ENCODE data around the gene TANK.
"Not testable (repeated sequence)": the region's sequence is repeated elsewhere in the genome, so short reads cannot be mapped to it uniquely, and the experiment has no call there.

Gene TANK

GRCh38 chr2:161170377-161170776 lies 10.1 kb downstream of the TANK start:
- no peak for DNase-seq

DNA sequence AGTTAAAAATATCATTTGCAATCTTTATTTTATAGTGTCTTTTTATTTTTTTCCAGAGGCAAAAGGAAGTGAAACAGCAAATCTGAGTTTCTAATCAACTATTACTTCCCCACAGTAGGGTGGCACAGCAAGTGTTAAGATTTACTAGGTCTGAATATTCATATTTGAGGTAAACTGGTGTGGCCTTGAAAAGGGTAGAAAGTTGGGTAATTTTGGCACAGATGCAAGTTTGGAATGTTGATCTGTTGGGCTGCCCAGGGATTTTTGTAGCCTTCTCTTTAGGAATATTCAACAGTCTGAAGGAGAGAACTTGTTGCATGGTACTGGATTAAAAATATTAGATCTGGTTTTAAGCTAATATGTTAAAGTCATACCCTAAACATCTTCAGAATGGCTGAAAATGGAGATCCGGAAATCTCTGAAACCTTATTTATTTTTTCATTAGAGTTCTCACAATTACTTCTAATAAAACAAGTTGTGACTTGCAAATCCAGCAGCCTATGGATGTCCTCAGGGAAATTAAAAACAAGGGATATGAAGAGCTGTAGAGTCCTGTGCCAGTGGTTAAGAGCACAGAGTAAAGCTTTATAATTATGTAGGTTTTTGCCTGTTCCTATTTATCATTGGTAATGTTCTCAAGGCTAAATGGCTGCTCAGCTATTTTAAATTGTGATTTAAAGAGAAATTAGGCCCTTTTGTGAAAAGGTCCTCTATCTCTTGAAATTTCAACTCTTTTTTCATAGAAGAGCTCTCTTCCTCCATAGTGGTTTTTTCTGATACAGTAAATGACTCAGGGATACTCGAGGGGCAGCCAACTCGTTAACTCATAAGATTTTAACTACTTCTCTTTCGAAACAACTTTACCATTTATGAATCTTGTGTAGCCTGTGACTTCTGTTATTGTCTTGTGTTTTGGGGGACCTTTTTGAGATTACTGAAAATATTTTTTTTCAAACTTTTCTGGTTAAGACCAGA lies 11.0 kb downstream of the TANK start:
- DNase-seq, result no peak

GRCh38 chr2:161172901-161173540 lies 12.8 kb downstream of the TANK start:
- no peak for DNase-seq

- no peak for DNase-seq
These were observed 13.4 kb downstream of the TANK start for GRCh38 chr2:161173541-161174194.

- DNase-seq, result no peak
These were observed 17.7 kb downstream of the TANK start for GRCh38 chr2:161177969-161178368.

DNA sequence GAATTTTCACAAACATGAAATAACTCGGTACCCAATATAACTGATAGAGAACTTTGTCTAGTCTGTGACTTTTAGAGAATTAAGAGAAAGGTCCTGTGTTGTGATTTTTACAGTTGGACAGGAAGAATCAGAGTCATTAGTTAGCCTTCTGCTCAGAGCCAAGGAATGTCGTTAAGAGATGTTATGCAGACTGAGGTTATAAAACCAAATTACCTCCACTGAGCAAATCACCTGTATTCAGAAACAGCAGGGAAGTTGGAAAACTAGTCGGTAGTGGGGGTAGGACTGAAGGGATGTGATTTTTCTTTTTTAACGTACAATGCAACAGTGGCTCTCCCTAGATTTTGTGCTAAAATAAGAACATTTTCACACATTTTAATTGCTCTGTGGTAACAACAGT lies 18.5 kb downstream of the TANK start:
- DNase-seq, result no peak

GRCh38 chr2:161190050-161190449 lies 29.8 kb downstream of the TANK start:
- no peak for DNase-seq

- not testable (repeated sequence) for DNase-seq
These were observed 35.4 kb downstream of the TANK start for GRCh38 chr2:161195602-161196001.

DNA sequence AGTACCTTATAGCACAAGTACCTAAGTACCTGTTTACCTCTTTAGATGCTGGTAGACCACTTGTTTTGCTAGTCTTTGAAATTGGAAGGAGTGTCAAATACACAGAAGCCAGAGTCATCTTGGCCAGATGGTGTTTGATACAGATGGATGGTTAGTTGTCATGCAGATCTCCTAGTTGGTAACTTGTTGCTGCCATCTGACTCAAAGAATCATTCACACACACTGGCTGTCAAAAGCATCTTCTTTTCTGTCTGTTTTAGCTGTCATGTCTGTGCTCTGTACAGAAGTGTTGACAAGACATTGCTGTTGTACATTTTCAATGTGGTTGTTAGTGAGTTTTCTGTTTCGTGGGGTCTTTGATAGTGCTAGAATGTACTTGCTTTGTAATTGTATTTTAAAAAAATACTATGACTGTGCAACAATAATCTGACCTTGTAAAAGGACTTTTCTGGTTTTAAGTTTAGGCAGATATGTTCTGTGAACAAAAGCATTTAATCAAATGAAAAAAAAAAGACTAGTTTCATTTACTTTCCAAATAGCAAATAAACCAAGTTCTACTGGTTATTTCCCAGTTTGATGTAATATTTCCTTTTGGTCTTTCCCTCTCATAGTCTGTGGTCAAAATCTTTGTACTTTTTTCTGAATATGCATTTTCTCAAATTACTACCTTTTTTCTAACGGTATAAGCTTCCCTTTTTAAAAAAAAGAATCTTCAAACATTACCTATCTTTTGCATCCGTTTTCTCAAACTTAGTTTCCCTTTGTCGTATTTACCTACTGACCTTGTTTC lies 39.9 kb downstream of the TANK start:
- no peak for DNase-seq

GRCh38 chr2:161204846-161205245 lies 44.6 kb downstream of the TANK start:
- no peak for DNase-seq

DNA sequence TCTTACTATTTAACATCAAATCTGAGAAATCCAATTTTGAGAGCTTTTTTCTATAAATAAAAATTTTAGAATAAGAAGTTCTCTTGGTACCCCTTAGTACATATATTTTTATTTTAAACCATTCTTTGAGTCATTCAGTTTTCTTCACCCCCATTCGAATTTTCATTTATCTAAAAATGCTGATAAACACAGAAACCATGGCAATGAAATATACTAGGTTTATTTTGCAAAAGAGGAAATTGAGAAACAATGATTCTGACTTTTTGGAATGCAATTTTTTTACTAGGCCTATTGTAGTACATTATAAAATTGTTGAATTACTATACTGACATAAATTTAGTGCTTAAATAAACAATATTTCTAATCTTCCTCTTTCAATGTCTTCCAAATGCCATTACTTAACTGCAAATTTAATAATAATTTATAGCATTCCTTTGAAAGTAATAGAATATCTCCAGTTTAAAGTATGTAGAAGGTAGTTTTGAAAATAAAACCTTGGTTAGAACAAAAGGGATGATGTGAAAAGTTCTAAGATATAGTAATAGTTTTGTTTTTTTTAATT lies 46.3 kb downstream of the TANK start:
- no peak for DNase-seq

DNA sequence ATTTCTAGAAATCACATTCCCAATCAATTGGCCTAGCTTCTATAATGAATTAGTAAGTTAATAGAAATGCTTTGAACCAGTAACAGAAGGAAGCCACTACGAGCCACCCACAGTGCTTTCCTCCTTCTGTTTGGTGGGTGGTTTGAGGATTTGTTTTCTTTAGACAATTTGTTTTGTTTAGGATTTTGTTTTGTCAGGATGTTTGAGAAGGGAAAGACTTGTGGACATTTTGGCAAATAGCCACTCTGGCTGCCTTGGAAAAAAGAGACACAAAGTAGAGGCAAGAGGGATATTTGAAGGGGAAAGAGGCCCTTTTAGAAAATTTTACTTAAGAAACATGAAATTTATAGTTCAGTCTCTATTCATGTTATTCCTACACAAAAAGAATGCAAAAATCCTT lies 47.7 kb downstream of the TANK start:
- no peak for DNase-seq

DNA sequence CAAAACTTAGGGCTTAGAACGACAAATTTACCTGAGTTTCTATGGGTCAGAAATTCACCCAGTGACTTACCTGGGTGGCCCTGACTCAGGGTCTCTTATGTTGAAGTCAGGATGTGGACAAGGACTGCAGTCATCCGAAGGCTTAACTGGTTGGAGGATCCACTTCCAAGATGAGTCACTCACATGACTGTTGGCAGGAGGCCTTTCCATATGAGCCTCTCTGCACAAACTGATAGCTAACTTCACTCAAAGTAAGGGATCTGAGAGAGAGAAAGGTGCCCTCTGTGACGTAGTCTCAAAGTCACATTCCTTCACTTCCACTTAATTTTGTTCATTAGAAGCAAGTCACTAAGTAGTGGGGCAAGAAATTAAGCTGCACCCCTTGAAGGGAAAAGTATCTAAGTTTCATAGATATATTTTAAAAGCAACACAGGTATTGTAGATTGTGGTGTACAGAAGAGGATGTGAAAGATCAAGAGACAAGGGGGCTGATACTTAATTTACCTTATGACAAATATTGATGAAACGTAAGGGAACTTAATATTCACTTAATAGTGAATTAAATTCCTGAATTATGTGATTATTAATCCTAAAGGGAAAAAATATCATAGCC lies 48.4 kb downstream of the TANK start:
- no peak for DNase-seq

- DNase-seq, result no peak
These were observed 49.7 kb downstream of the TANK start for GRCh38 chr2:161209902-161210301.

DNA sequence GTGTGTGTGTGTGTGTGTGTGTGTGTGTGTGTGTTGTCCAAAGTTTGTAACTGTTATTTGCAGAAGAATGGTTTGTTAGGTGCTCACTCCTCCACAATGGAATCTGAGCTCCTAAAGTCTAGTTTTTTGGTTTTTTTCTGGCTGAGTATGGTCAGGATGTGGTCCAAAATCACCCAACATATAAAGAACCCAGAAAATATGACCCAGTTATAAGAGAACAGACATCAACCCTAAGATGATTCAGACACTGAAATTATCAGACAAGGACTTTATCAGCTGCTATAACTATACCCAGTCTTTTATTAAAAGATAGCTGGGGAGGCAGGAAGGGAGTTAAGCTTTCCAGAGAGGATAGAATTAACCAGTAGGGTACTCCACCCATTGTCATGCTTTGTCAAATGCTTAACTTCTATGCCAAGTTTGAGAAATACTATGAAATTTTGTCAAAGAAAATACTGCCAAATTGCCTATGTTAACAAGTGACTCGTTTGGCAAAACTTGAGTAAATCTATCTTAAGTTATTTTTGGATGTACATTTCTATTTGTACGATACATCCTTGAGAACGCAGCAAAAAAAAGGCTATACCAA lies 57.5 kb downstream of the TANK start:
- no peak for DNase-seq

DNA sequence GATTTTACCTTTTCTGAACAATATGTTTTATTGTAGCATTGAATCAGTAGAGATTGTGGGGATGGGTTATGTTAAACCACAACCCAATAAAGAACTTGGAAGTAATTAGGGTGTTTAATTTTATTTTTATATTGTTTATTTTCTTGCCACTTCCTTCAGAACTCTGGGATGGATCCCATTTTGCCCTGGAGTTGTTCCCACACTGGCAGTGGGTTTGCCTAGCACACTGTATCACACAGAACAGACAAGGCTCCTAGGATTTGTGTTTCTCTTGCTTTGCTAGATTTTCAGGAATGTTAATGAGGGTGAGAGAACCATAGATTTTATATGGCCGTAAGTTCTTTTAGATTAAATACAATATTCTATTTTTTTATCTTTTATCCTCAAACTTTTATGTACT lies 59.0 kb downstream of the TANK start:
- no peak for DNase-seq

GRCh38 chr2:161223139-161223732 lies 63.0 kb downstream of the TANK start:
- no peak for DNase-seq

DNA sequence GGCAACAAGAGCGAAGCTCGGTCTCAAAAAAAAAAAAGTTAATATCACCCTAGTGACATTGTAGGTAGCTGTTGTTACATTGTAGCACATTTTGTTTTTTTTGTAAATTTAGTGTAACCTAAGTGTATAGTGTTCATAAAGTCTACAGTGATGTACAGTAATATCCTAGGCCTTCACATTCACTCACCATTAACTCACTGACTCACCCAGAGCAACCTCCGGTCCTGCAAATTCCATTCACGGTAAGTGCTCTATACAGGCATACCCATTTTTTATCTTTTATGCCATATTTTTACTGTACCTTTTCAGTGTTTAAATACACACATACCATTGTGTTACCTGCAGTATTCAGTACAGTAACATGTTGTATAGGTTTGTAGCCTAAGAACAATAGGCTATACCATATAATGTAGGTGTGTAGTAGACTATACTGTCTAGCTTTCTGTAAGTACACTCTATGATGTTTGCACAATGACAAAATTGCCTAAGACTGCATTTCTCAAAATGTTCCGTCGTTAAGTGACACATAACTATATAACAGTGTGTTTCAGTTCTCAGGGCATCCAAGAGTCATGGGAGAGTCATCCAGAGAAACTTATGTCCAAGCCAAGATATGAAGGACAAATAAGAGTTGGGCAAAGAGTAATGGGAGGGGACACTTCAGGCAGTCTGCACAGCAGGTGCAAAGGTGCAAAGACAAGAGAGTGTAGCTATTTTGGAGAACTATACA lies 68.4 kb downstream of the TANK start:
- no peak for DNase-seq

GRCh38 chr2:161230959-161231358 lies 70.7 kb downstream of the TANK start:
- no peak for DNase-seq

- DNase-seq, result no peak
These were observed 72.3 kb downstream of the TANK start for GRCh38 chr2:161232571-161232970.

All from stimulated activated CD4-positive, alpha-beta T cell treated with anti-CD3 and anti-CD28 coated beads, Interleukin-4, amount 100 ng/mL, for 4 hours (primary cell).